Endothelial cell of umbilical vein (primary cell): ENCODE results near the gene MRAS. TPM values are rescaled to one million over a fixed set of nuclear protein-coding genes. Genes with fewer than 3 reads are reported as not detected.
"Not testable (repeated sequence)": the region's sequence is repeated elsewhere in the genome, so short reads cannot be mapped to it uniquely, and the experiment has no call there.

Experiments used
- BruUV-seq: library from RNA; stranded (reverse); fragments of 400-500 nt; replicated peaks from 2 replicates; lab custom pipeline; 2021; lab: Mats Ljungman, UMichigan
- CTCF ChIA-PET: fragments of 300-600, 350-600 bp; sonication (Branson Sonifier 250); formaldehyde crosslinking; loops from one replicate; lab custom pipeline; 2021; ENCODE audit warnings: antibody characterized with exemption, inconsistent platforms; lab: Charles Lee
- POLR2A ChIA-PET: fragments of 300-600, 350-600 bp; sonication (Branson Sonifier 250); formaldehyde crosslinking; loops from one replicate; lab custom pipeline; 2021; ENCODE audit warnings: antibody characterized with exemption, inconsistent platforms; lab: Charles Lee
- DNase-seq: peaks from one replicate; pipeline ENCODE4 v3.0.0-alpha.2; 2011; ENCODE audit warnings: low read depth, low spot score
- FAIRE-seq: peaks from 2 replicates; lab custom pipeline; 2011; peaks lifted over from hg19 to GRCh38; lab: Jason Lieb, UNC
- H2AFZ ChIP-seq: 2 replicates; pipeline ENCODE4 v1.6.0; 2012; ENCODE audit warnings: low read depth, low read length, control low read depth, inconsistent platforms
- H3K27ac ChIP-seq: 2 replicates; pipeline ENCODE4 v1.5.1; 2011; ENCODE audit warnings: low read depth, mild to moderate bottlenecking, control low read depth, low read length, moderate library complexity; ENCODE audit not compliant: insufficient read depth
- H3K27me3 ChIP-seq, 2 experiments: 2 replicates each; pipeline versions ENCODE4 v1.6.0 to v1.6.1; 2011; ENCODE audit warnings: low read length in 2 of 2, mixed read lengths in 1 of 2; ENCODE audit not compliant: control insufficient read depth in 2 of 2, insufficient read depth in 2 of 2
- H3K36me3 ChIP-seq, 2 experiments: 2 replicates in 1 of 2; 3 replicates in 1 of 2; pipeline ENCODE4 v1.5.1; 2011; ENCODE audit warnings: low read length in 2 of 2, mild to moderate bottlenecking in 1 of 2, moderate library complexity in 1 of 2; ENCODE audit not compliant: control insufficient read depth in 2 of 2, insufficient read depth in 2 of 2; ENCODE audit errors: extremely low read depth in 1 of 2
- H3K4me1 ChIP-seq: 3 replicates; pipeline ENCODE4 v1.5.1; 2011; ENCODE audit warnings: mild to moderate bottlenecking, low read length; ENCODE audit not compliant: control insufficient read depth, insufficient read depth; ENCODE audit errors: extremely low read depth
- H3K4me2 ChIP-seq: 2 replicates; pipeline ENCODE4 v1.6.1; 2011; ENCODE audit warnings: low read length, control low read depth, mixed read lengths; ENCODE audit not compliant: insufficient read depth
- H3K4me3 ChIP-seq, 3 experiments: fragments of 200-600 bp in 1 of 3; sonication (generic), shearing (Covaris generic) in 1 of 3; replicated peaks in 1 of 3; 2 replicates each; pipeline ENCODE4 v1.5.1; 2011 to 2016; ENCODE audit warnings: control low read depth in 3 of 3, low read length in 3 of 3, mild to moderate bottlenecking in 2 of 3, inconsistent platforms in 1 of 3, low read depth in 1 of 3, moderate library complexity in 1 of 3; ENCODE audit not compliant: insufficient read depth in 1 of 3
- H3K79me2 ChIP-seq: 2 replicates; pipeline ENCODE4 v1.6.0; 2012; ENCODE audit warnings: low read length, inconsistent platforms; ENCODE audit not compliant: control insufficient read depth, insufficient read depth
- H3K9ac ChIP-seq: replicated peaks from 2 replicates; pipeline ENCODE3; 2011; ENCODE audit warnings: low read length, control low read depth; ENCODE audit not compliant: insufficient read depth; ENCODE audit errors: extremely low read depth
- H3K9me1 ChIP-seq: replicated peaks from 3 replicates; pipeline ENCODE4 v1.6.0; 2011; ENCODE audit warnings: mild to moderate bottlenecking, low read length; ENCODE audit not compliant: control insufficient read depth, insufficient read depth; ENCODE audit errors: extremely low read depth
- H3K9me3 ChIP-seq: replicated peaks from 2 replicates; pipeline ENCODE4 v1.5.1; 2012; ENCODE audit warnings: low read length, inconsistent platforms; ENCODE audit not compliant: control insufficient read depth, insufficient read depth
- H4K20me1 ChIP-seq: replicated peaks from 2 replicates; pipeline ENCODE3; 2011; ENCODE audit warnings: mild to moderate bottlenecking, low read length; ENCODE audit not compliant: control insufficient read depth, insufficient read depth; ENCODE audit errors: extremely low read depth
- EZH2 ChIP-seq: IDR thresholded peaks from 2 replicates; pipeline ENCODE4 v1.6.1; 2012; ENCODE audit warnings: borderline replicate concordance, low read depth, mild to moderate bottlenecking, moderate library complexity, low read length, inconsistent platforms; ENCODE audit not compliant: severe bottlenecking
- FOS ChIP-seq: IDR thresholded peaks from 2 replicates; pipeline ENCODE4 v1.6.1; 2011; ENCODE audit warnings: mild to moderate bottlenecking, low read length, moderate library complexity, borderline replicate concordance; ENCODE audit not compliant: insufficient read depth
- GATA2 ChIP-seq: IDR thresholded peaks from 2 replicates; pipeline ENCODE4 v1.7.0; 2011; ENCODE audit warnings: low read depth, mild to moderate bottlenecking, moderate library complexity, mixed read lengths, low read length; ENCODE audit not compliant: insufficient read length, insufficient read depth
- JUN ChIP-seq: IDR thresholded peaks from 2 replicates; pipeline ENCODE4 v1.6.1; 2011; ENCODE audit warnings: borderline replicate concordance, low read depth; ENCODE audit not compliant: insufficient read length, insufficient read depth
- MAX ChIP-seq: IDR thresholded peaks from 2 replicates; pipeline ENCODE4 v1.6.1; 2011; ENCODE audit not compliant: insufficient read depth, insufficient read length
- MYC ChIP-seq: IDR thresholded peaks from one replicate; pipeline ENCODE4 v1.6.1; 2011; ENCODE audit warnings: mild to moderate bottlenecking, low read depth, low read length
- POLR2A ChIP-seq: IDR thresholded peaks from 2 replicates; pipeline ENCODE4 v1.6.1; 2012; ENCODE audit warnings: low read depth, mild to moderate bottlenecking, control low read depth, low read length
- POLR2AphosphoS5 ChIP-seq: IDR thresholded peaks from 2 replicates; pipeline ENCODE4 v1.6.1; 2012; ENCODE audit warnings: low read depth, mild to moderate bottlenecking, control low read depth, low read length, moderate library complexity; ENCODE audit not compliant: insufficient read depth
- dilution Hi-C: fragments of 300-500 bp; cut with MboI; formaldehyde crosslinking; loops from one replicate; pipeline ENCODE4 v1.15.0; 2019; ENCODE audit warnings: low sequenced_read_pairs; ENCODE audit not compliant: extremely low pct_ligation_motif_present
- intact Hi-C: fragments of 100-400 bp; cut with micrococcal nuclease; formaldehyde crosslinking; loops from one replicate; pipeline ENCODE4 v1.10.0; 2022
- polyA plus RNA-seq, 4 experiments: library from polyadenylated mRNA; depleted of rRNA in 3 of 4; stranded (reverse) in 3 of 4; unstranded in 1 of 4; fragments of >200 nt; gene quantifications; 2 replicates each; pipeline versions ENCODE4 v1.2.1 to v1.2.3, GENCODE V29; 2011 to 2012; ENCODE audit warnings: missing spikeins in 1 of 4
- total RNA-seq: library from RNA; stranded (reverse); gene quantifications from 2 replicates; pipeline ENCODE4 v1.2.3, GENCODE V29; 2021
- TF ChIP-seq, protein P1 (sequence below), 2 donors: IDR thresholded peaks; 1 replicate in 1 of 2; 2 replicates in 1 of 2; pipeline ENCODE4 v1.5.1; 2011; ENCODE audit warnings: low read length in 2 of 2, mild to moderate bottlenecking in 2 of 2, moderate library complexity in 2 of 2, control low read depth in 1 of 2, inconsistent platforms in 1 of 2, low read depth in 1 of 2; ENCODE audit not compliant: insufficient read depth in 1 of 2; ENCODE audit errors: extremely low read depth in 1 of 2

Gene MRAS
- total and polyA plus RNA-seq, 2 donors (not counting 3 experiments of a cell fraction or from before 2014, with no cell fraction given), result 14.6 to 16.5 TPM

GRCh38 chr3:138452436-138452835 lies 104.1 kb downstream of the MRAS start:
- no peaks in the 10 kb centered on the region for H3K79me2 ChIP-seq
- TF ChIP-seq MYC, result no peak
- TF ChIP-seq EZH2, result no peak
- TF ChIP-seq FOS, result no peak
- TF ChIP-seq POLR2AphosphoS5, result no peak
- no peak for TF ChIP-seq POLR2A
- no peak for TF ChIP-seq JUN
- no peak for TF ChIP-seq MAX
- TF ChIP-seq, protein P1, sequence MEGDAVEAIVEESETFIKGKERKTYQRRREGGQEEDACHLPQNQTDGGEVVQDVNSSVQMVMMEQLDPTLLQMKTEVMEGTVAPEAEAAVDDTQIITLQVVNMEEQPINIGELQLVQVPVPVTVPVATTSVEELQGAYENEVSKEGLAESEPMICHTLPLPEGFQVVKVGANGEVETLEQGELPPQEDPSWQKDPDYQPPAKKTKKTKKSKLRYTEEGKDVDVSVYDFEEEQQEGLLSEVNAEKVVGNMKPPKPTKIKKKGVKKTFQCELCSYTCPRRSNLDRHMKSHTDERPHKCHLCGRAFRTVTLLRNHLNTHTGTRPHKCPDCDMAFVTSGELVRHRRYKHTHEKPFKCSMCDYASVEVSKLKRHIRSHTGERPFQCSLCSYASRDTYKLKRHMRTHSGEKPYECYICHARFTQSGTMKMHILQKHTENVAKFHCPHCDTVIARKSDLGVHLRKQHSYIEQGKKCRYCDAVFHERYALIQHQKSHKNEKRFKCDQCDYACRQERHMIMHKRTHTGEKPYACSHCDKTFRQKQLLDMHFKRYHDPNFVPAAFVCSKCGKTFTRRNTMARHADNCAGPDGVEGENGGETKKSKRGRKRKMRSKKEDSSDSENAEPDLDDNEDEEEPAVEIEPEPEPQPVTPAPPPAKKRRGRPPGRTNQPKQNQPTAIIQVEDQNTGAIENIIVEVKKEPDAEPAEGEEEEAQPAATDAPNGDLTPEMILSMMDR (IDR thresholded peaks at IDR 0.05; ENCODE audit: extremely low read depth in 1 of 2, insufficient read depth in 1 of 2, low read depth in 1 of 2, low read length in 2 of 2), result no peak
- TF ChIP-seq GATA2, result no peak
- no peak for DNase-seq
- H3K9ac ChIP-seq, result no peak overlapping the region
- dilution Hi-C loops, result no loop called here
- H3K9me3 ChIP-seq, result no peaks in the 10 kb centered on the region
- ChIA-PET POLR2A (no interaction called here), CTCF (no interaction called here)
- no peak overlapping the region for H3K27ac ChIP-seq
- H3K4me3 ChIP-seq, result no peak overlapping the region
- no TSS peak for BruUV-seq
- H3K9me1 ChIP-seq, result no peaks in the 10 kb centered on the region
- H4K20me1 ChIP-seq, result no peaks in the 10 kb centered on the region
- H3K4me2 ChIP-seq, result no peak overlapping the region
- no peaks in the 10 kb centered on the region for H3K27me3 ChIP-seq
- H3K4me1 ChIP-seq, result no peaks in the 10 kb centered on the region
- no peak overlapping the region for H2AFZ ChIP-seq
- intact Hi-C loops, result no loop called here
- FAIRE-seq, result no peak
- H3K36me3 ChIP-seq, result no peaks in the 10 kb centered on the region

DNA sequence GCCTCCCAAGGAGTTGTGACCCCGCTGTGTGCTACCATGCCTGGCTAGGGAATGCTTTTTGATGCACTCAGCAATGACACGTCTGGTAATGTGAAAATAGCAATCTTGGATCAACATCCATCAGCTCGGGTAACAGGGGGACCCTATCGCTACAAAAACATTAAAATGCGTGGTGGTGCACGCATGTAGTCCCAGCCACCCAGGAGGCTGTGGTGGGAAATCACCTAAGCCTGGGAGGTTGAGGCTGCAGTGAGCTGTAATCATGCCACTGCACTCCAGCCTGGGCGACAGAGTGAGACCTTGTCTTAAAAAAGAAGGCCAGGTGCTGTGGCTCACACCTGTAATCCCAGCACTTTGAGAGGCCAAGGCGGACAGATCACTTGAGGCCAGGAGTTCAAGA lies 105.6 kb downstream of the MRAS start:
- DNase-seq, H3K9me3 ChIP-seq, H3K4me1 ChIP-seq, H3K27me3 ChIP-seq, H3K9me1 ChIP-seq, H3K36me3 ChIP-seq, H3K27ac ChIP-seq, POLR2A ChIA-PET, H3K4me2 ChIP-seq, H3K79me2 ChIP-seq, H2AFZ ChIP-seq, intact Hi-C loops, H4K20me1 ChIP-seq, BruUV-seq, H3K9ac ChIP-seq, H3K4me3 ChIP-seq, CTCF ChIA-PET, FAIRE-seq, dilution Hi-C loops: not testable (repeated sequence)
